ENCODE data around the gene FLRT1. TPM values are rescaled to one million over a fixed set of nuclear protein-coding genes. Genes with fewer than 3 reads are reported as not detected.

Gene FLRT1
- total RNA-seq, 1 experiment from 2014 or later: 0.31 TPM

- H3K4me1 Mint-ChIP-seq: peaks cover 16 to 17% of the 10 kb centered on the region in 2 experiments
- peaks cover 9 to 14% of the 10 kb centered on the region in 2 experiments; a peak in 3 of 5 replicates for H3K9me3 Mint-ChIP-seq
- no peak overlapping the region for H2BK20ac ChIP-seq (ENCODE audit: low read depth, low read length, poor library complexity, severe bottlenecking)
- no peak overlapping the region for H2AFZ ChIP-seq (ENCODE audit: low read length)
- no peak for TF ChIP-seq CTCF (conservative IDR thresholded peaks at IDR 0.05)
- no peaks in the 10 kb centered on the region for H3K9me3 ChIP-seq (ENCODE audit: control insufficient read depth, low read depth, low read length)
- no peak overlapping the region for H2BK5ac ChIP-seq (ENCODE audit: insufficient read length, low read length)
- H4K20me1 ChIP-seq (ENCODE audit: control insufficient read depth, insufficient read depth, insufficient read length): no peaks in the 10 kb centered on the region
- no peak for DNase-seq
- no peak overlapping the region for H2AK5ac ChIP-seq (ENCODE audit: insufficient read length, low read length)
- no peak overlapping the region for H4K91ac ChIP-seq (ENCODE audit: insufficient read length, low read depth, low read length)
- H3K79me2 ChIP-seq (ENCODE audit: insufficient read depth, low read length): no peaks in the 10 kb centered on the region
- H2BK120ac ChIP-seq (ENCODE audit: low read depth, low read length, poor library complexity, severe bottlenecking): no peak overlapping the region
- no peak overlapping the region for H4K8ac ChIP-seq (replicated peaks; ENCODE audit: insufficient read length, low read depth, low read length)
- no peak overlapping the region for H3K4me2 ChIP-seq (ENCODE audit: insufficient read depth, insufficient read length, low read length)
- no peaks in the 10 kb centered on the region for H3K4me1 ChIP-seq (ENCODE audit: insufficient read depth, low read length)
- no peak overlapping the region for H3K14ac ChIP-seq (ENCODE audit: insufficient read depth, low read length)
- H3K79me1 ChIP-seq (ENCODE audit: insufficient read depth, low read depth, low read length, poor library complexity, severe bottlenecking): no peaks in the 10 kb centered on the region
- H3K23me2 ChIP-seq (ENCODE audit: insufficient read length, low read depth, low read length, poor library complexity, severe bottlenecking): peaks cover 11% of the 10 kb centered on the region
- H3T11ph ChIP-seq (ENCODE audit: low read length): no peak overlapping the region
- H2BK12ac ChIP-seq (ENCODE audit: insufficient read length, low read depth, low read length): no peak overlapping the region
- H3K23ac ChIP-seq (ENCODE audit: insufficient read length, low read depth, low read length): no peak overlapping the region
- WGBS (ENCODE audit: extremely low coverage, insufficient read length, low lambda C conversion rate): no CpG with 5 or more reads among the region's 8 CpGs
- H3K27me3 ChIP-seq (ENCODE audit: insufficient read depth, low read length): peaks cover 25% of the 10 kb centered on the region; the same call in 1 of the 2 replicates
- H4K5ac ChIP-seq (ENCODE audit: insufficient read length, low read depth, low read length): no peak overlapping the region
- no peak overlapping the region for H3K27ac ChIP-seq (ENCODE audit: insufficient read length, low read depth, low read length)
- H3K27ac Mint-ChIP-seq: no peak overlapping the region
- no peak overlapping the region for H3K4ac ChIP-seq (ENCODE audit: low read depth, low read length)
- no peak overlapping the region for H3K18ac ChIP-seq (ENCODE audit: insufficient read length, low read depth, low read length)
- H3K4me3 Mint-ChIP-seq: no peak overlapping the region
- H3K56ac ChIP-seq (ENCODE audit: insufficient read length, low read depth, low read length): no peak overlapping the region
- peaks cover 87% of the 10 kb centered on the region for H3K27me3 Mint-ChIP-seq (ENCODE audit: low read depth)
- peaks cover 2 to 10% (median 4%) of the 10 kb centered on the region in 3 experiments; a peak in 5 of 7 replicates for H3K36me3 Mint-ChIP-seq (ENCODE audit: insufficient read depth in 1 of 3, low read depth in 3 of 3)
- no peak overlapping the region for H2BK15ac ChIP-seq (ENCODE audit: low read depth, low read length)
- H3K9ac ChIP-seq (ENCODE audit: extremely low read depth, insufficient read length, low read length): no peak overlapping the region
Measured at GRCh38 chr11:64011371-64011770, 24.4 kb upstream of the FLRT1 start.

All from H9 (cell line).